NCI-H82 treated with DMSO at 0.1 percent for 48 hours (cell line): Measurements from ENCODE around the gene CDK5RAP3.

Experiments used
- DNase-seq: peaks from one replicate; lab custom pipeline; 2025; ENCODE audit not compliant: unreplicated experiment; lab: John Stamatoyannopoulos, UW

Gene CDK5RAP3

GRCh38 chr17:48022901-48023300 lies 52.0 kb downstream of the CDK5RAP3 start:
- DNase-seq: no peak

- DNase-seq: no peak
Measured at GRCh38 chr17:48023400-48024148, 52.7 kb downstream of the CDK5RAP3 start.

GRCh38 chr17:48024149-48025039 lies 53.5 kb downstream of the CDK5RAP3 start:
- no peak for DNase-seq

GRCh38 chr17:48025040-48025903 lies 54.4 kb downstream of the CDK5RAP3 start:
- DNase-seq: peak; percentile 89

GRCh38 chr17:48025904-48026501 lies 55.1 kb downstream of the CDK5RAP3 start:
- no peak for DNase-seq

- peak; percentile 63 for DNase-seq
Measured at GRCh38 chr17:48026502-48027321, 55.8 kb downstream of the CDK5RAP3 start.

- DNase-seq: no peak
Measured at GRCh38 chr17:48027322-48027981, 56.5 kb downstream of the CDK5RAP3 start.

GRCh38 chr17:48028736-48029135 lies 57.8 kb downstream of the CDK5RAP3 start:
- DNase-seq: no peak

GRCh38 chr17:48030531-48030930 lies 59.6 kb downstream of the CDK5RAP3 start:
- DNase-seq: no peak
